ENCODE measurements around the gene TECTB.

TECTB gene

DNA sequence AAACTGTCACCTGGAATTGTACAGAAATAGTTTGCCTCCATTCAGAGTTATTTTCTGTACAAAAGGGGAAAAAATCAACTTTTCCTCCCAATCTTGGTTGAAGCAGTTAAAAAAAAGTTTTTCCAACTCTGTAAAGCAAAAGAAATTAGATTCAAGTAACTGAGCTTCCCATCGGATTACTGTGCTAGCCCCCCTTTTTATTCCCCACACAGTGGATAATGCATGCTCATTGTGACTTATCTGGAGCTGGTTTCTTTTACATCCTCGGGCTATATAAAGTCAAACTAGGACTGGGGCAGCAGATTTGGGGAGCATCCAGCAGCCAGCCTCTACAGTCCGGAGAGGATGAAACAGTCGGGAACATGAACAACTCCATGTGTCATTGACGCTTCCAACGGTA lies at the start of gene TECTB:
TECTB (plus strand) TSS at position 301 of the 400 bp plus-strand sequence. CDS start 335 bp downstream, outside the sequence.
- Histone ChIP-seq H3K27me3 (ENCODE audit: control insufficient read depth, insufficient read depth, low read length) (peaks cover 14% of the 10 kb centered on the region), H3K4me1 (ENCODE audit: control insufficient read depth, insufficient read depth, low read length) (peaks cover 10% of the 10 kb centered on the region), H3K36me3 (ENCODE audit: control insufficient read depth, insufficient read depth, low read length) (no peaks in the 10 kb centered on the region), H3K9ac (ENCODE audit: low read depth, low read length) (no peak within 1 kb of the TSS), H3K4me3 (ENCODE audit: low read depth, low read length) (no peak within 1 kb of the TSS), H3K9me3 (ENCODE audit: control insufficient read depth, insufficient read depth, low read length) (no peaks in the 10 kb centered on the region)

GRCh38 chr10:112235141-112235540 lies 48.1 kb upstream of the TECTB start:
- Histone ChIP-seq H3K4me3 (ENCODE audit: low read depth, low read length) (no peak overlapping the region), H3K4me1 (ENCODE audit: control insufficient read depth, insufficient read depth, low read length) (no peaks in the 10 kb centered on the region), H3K9ac (ENCODE audit: low read depth, low read length) (no peak overlapping the region), H3K9me3 (ENCODE audit: control insufficient read depth, insufficient read depth, low read length) (no peaks in the 10 kb centered on the region), H3K36me3 (ENCODE audit: control insufficient read depth, insufficient read depth, low read length) (no peaks in the 10 kb centered on the region), H3K27me3 (ENCODE audit: control insufficient read depth, insufficient read depth, low read length) (no peaks in the 10 kb centered on the region)

- no peaks in the 10 kb centered on the region for H3K36me3 ChIP-seq (ENCODE audit: control insufficient read depth, insufficient read depth, low read length)
- H3K4me3 ChIP-seq (ENCODE audit: low read depth, low read length): no peak overlapping the region
- H3K4me1 ChIP-seq (ENCODE audit: control insufficient read depth, insufficient read depth, low read length): no peaks in the 10 kb centered on the region
- H3K9ac ChIP-seq (ENCODE audit: low read depth, low read length): no peak overlapping the region
- no peaks in the 10 kb centered on the region for H3K27me3 ChIP-seq (ENCODE audit: control insufficient read depth, insufficient read depth, low read length)
- H3K9me3 ChIP-seq (ENCODE audit: control insufficient read depth, insufficient read depth, low read length): no peaks in the 10 kb centered on the region
Observed at GRCh38 chr10:112235920-112236319, 47.3 kb upstream of the TECTB start.

- Histone ChIP-seq H3K4me3 (ENCODE audit: low read depth, low read length) (no peak overlapping the region), H3K9ac (ENCODE audit: low read depth, low read length) (no peak overlapping the region), H3K27me3 (ENCODE audit: control insufficient read depth, insufficient read depth, low read length) (no peaks in the 10 kb centered on the region), H3K9me3 (ENCODE audit: control insufficient read depth, insufficient read depth, low read length) (no peaks in the 10 kb centered on the region), H3K4me1 (ENCODE audit: control insufficient read depth, insufficient read depth, low read length) (no peaks in the 10 kb centered on the region), H3K36me3 (ENCODE audit: control insufficient read depth, insufficient read depth, low read length) (no peaks in the 10 kb centered on the region)
Observed at GRCh38 chr10:112236486-112236885, 46.7 kb upstream of the TECTB start.

GRCh38 chr10:112239347-112239746 lies 43.9 kb upstream of the TECTB start:
- Histone ChIP-seq H3K9me3 (ENCODE audit: control insufficient read depth, insufficient read depth, low read length) (no peaks in the 10 kb centered on the region), H3K27me3 (ENCODE audit: control insufficient read depth, insufficient read depth, low read length) (no peaks in the 10 kb centered on the region), H3K36me3 (ENCODE audit: control insufficient read depth, insufficient read depth, low read length) (no peaks in the 10 kb centered on the region), H3K4me3 (ENCODE audit: low read depth, low read length) (no peak overlapping the region), H3K4me1 (ENCODE audit: control insufficient read depth, insufficient read depth, low read length) (no peaks in the 10 kb centered on the region), H3K9ac (ENCODE audit: low read depth, low read length) (no peak overlapping the region)

GRCh38 chr10:112240441-112240840 lies 42.8 kb upstream of the TECTB start:
- Histone ChIP-seq H3K9ac (ENCODE audit: low read depth, low read length) (no peak overlapping the region), H3K4me1 (ENCODE audit: control insufficient read depth, insufficient read depth, low read length) (no peaks in the 10 kb centered on the region), H3K4me3 (ENCODE audit: low read depth, low read length) (no peak overlapping the region), H3K27me3 (ENCODE audit: control insufficient read depth, insufficient read depth, low read length) (no peaks in the 10 kb centered on the region), H3K9me3 (ENCODE audit: control insufficient read depth, insufficient read depth, low read length) (no peaks in the 10 kb centered on the region), H3K36me3 (ENCODE audit: control insufficient read depth, insufficient read depth, low read length) (no peaks in the 10 kb centered on the region)

GRCh38 chr10:112241651-112242341 lies 41.4 kb upstream of the TECTB start:
- Histone ChIP-seq H3K4me3 (ENCODE audit: low read depth, low read length) (no peak overlapping the region), H3K9ac (ENCODE audit: low read depth, low read length) (no peak overlapping the region), H3K36me3 (ENCODE audit: control insufficient read depth, insufficient read depth, low read length) (no peaks in the 10 kb centered on the region), H3K27me3 (ENCODE audit: control insufficient read depth, insufficient read depth, low read length) (no peaks in the 10 kb centered on the region), H3K4me1 (ENCODE audit: control insufficient read depth, insufficient read depth, low read length) (no peaks in the 10 kb centered on the region), H3K9me3 (ENCODE audit: control insufficient read depth, insufficient read depth, low read length) (no peaks in the 10 kb centered on the region)

- no peaks in the 10 kb centered on the region for H3K9me3 ChIP-seq (ENCODE audit: control insufficient read depth, insufficient read depth, low read length)
- H3K4me1 ChIP-seq (ENCODE audit: control insufficient read depth, insufficient read depth, low read length): no peaks in the 10 kb centered on the region
- H3K36me3 ChIP-seq (ENCODE audit: control insufficient read depth, insufficient read depth, low read length): no peaks in the 10 kb centered on the region
- no peaks in the 10 kb centered on the region for H3K27me3 ChIP-seq (ENCODE audit: control insufficient read depth, insufficient read depth, low read length)
- no peak overlapping the region for H3K4me3 ChIP-seq (ENCODE audit: low read depth, low read length)
- H3K9ac ChIP-seq (ENCODE audit: low read depth, low read length): no peak overlapping the region
Observed at GRCh38 chr10:112242769-112243168, 40.4 kb upstream of the TECTB start.

DNA sequence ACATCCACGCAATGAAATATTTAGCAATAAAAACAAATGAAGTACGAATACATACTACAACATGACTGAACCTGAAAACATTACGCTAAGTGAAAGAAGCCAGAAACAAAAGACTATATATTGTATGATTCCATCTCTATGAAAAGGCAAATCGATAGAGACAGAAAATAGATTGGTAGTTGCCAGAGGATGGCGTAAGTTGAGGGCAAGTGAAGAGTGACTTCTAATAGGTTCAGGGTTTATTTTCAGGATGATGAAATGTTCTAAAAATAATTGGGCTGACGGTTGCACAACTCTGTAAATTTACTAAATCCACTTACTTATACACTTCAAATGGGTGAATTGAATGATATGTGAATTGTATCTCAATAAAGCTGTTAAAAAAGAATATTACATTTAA lies 39.5 kb upstream of the TECTB start:
- Histone ChIP-seq H3K9ac (ENCODE audit: low read depth, low read length) (no peak overlapping the region), H3K27me3 (ENCODE audit: control insufficient read depth, insufficient read depth, low read length) (no peaks in the 10 kb centered on the region), H3K4me1 (ENCODE audit: control insufficient read depth, insufficient read depth, low read length) (no peaks in the 10 kb centered on the region), H3K4me3 (ENCODE audit: low read depth, low read length) (no peak overlapping the region), H3K36me3 (ENCODE audit: control insufficient read depth, insufficient read depth, low read length) (no peaks in the 10 kb centered on the region), H3K9me3 (ENCODE audit: control insufficient read depth, insufficient read depth, low read length) (no peaks in the 10 kb centered on the region)

DNA sequence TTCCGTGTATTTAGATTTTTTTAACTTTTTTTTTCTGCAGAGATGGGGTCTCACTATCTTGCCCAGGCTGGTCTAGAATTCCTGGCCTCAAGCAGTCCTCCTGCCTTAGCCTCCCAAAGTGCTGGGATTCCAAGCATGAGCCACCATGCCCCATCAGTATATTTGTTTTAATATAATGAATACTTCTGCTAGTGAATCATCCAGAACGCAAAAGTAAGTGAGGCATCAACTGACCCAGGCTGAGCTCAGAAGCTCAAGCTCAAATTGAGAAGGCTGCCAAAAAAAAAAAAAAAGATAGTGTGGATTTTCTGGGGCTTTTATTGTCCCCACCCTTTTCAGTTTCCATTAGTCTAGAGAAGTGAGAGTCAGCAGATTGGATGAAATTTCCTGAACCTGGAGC lies 39.0 kb upstream of the TECTB start:
- H3K9me3 ChIP-seq (ENCODE audit: control insufficient read depth, insufficient read depth, low read length): no peaks in the 10 kb centered on the region
- H3K9ac ChIP-seq (ENCODE audit: low read depth, low read length): no peak overlapping the region
- no peak overlapping the region for H3K4me3 ChIP-seq (ENCODE audit: low read depth, low read length)
- no peaks in the 10 kb centered on the region for H3K27me3 ChIP-seq (ENCODE audit: control insufficient read depth, insufficient read depth, low read length)
- no peaks in the 10 kb centered on the region for H3K36me3 ChIP-seq (ENCODE audit: control insufficient read depth, insufficient read depth, low read length)
- no peaks in the 10 kb centered on the region for H3K4me1 ChIP-seq (ENCODE audit: control insufficient read depth, insufficient read depth, low read length)

DNA sequence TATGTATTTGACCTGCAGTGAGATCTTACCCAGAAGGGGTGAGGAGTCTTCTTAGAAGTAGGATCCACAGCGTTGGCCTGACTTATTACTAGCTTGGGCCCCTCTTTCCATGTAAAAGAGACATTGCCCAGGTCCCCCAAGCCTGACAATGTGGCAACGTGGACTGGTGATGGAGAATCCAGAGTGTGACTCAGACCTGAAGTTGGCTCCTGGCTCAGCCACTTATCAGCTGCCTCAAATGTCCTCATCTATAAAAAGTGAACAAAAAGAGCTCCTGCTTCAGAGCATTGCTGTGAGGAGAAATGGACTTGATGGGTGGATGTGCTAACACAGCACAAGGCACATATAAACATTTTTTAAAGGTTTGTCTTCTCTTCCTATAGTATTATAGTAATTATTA lies 35.4 kb upstream of the TECTB start:
- H3K4me1 ChIP-seq (ENCODE audit: control insufficient read depth, insufficient read depth, low read length): no peaks in the 10 kb centered on the region
- H3K9ac ChIP-seq (ENCODE audit: low read depth, low read length): no peak overlapping the region
- H3K27me3 ChIP-seq (ENCODE audit: control insufficient read depth, insufficient read depth, low read length): no peaks in the 10 kb centered on the region

DNA sequence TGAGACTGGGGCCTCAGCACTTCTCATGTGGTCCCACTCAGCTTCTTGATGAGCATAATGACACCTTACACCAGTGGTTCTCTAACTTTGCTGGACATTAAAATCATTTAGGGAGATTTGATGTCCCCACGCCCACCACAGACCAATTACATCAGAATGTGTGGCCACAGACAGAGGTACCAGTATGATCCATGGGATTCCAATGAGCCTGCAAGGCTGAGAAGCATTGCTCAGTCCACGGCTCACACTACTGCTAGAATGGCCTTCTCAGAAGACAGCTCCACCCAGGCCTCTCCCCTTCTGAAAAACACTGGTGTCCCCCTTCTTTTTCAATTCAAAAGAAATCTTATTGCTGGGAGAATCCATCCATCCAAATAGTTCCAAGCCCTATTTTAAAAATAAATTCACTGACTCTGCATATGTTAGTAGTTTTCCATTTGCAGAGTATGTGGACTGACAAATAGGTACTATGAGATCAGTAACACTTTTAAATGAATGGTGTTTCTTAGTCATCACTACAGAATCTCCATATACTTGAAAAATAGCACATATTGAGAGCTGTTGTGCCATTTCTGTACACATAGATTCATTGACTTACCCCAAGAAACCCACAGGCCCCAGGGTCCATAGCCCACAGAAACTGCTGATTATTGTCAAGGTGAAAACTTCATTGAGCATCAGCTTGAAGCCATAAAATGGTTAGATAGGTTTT lies 34.5 kb upstream of the TECTB start:
- no peak overlapping the region for H3K4me3 ChIP-seq (ENCODE audit: low read depth, low read length)
- H3K9me3 ChIP-seq (ENCODE audit: control insufficient read depth, insufficient read depth, low read length): no peaks in the 10 kb centered on the region
- no peak overlapping the region for H3K9ac ChIP-seq (ENCODE audit: low read depth, low read length)
- no peaks in the 10 kb centered on the region for H3K4me1 ChIP-seq (ENCODE audit: control insufficient read depth, insufficient read depth, low read length)
- no peaks in the 10 kb centered on the region for H3K27me3 ChIP-seq (ENCODE audit: control insufficient read depth, insufficient read depth, low read length)
- H3K36me3 ChIP-seq (ENCODE audit: control insufficient read depth, insufficient read depth, low read length): no peaks in the 10 kb centered on the region

More for the DNA sequence above, 35.4 kb upstream of the TECTB start:
- Histone ChIP-seq H3K9me3 (ENCODE audit: control insufficient read depth, insufficient read depth, low read length) (no peaks in the 10 kb centered on the region), H3K36me3 (ENCODE audit: control insufficient read depth, insufficient read depth, low read length) (no peaks in the 10 kb centered on the region), H3K4me3 (ENCODE audit: low read depth, low read length) (no peak overlapping the region)
